ENCODE data around the gene LRRC32. TPM values are rescaled to one million over a fixed set of nuclear protein-coding genes. Genes with fewer than 3 reads are reported as not detected.

The LRRC32 gene
- total RNA-seq, result 10 to 100 TPM; 11.2 to 12.3 TPM

- ChIA-PET POLR2A (no interaction called here), CTCF (interaction anchor here (0.6 to 1.7 kb wide), 5 partner anchors 11 to 462 kb away, joined by 3 to 5 read pairs (median 3); no protein-coding TSS in a partner anchor)
- DNase-seq, result peak; percentile 35
- Mint-ChIP-seq H3K4me1 (ENCODE audit: low read depth) (peaks cover 28% of the 10 kb centered on the region), H3K27me3 (peaks cover 22% of the 10 kb centered on the region), H3K9me3 (no peaks in the 10 kb centered on the region), H3K27ac (no peak within 1 kb of the TSS), H3K4me3 (peak within 1 kb of the TSS; percentile 65), H3K36me3 (no peaks in the 10 kb centered on the region)
- intact Hi-C loops (cut with micrococcal nuclease), result loop anchor here (5.0 kb wide), 2 partner anchors 118 to 228 kb away; no protein-coding TSS in a partner anchor
These were observed at the start of gene LRRC32 for GRCh38 chr11:76670485-76671236. Gene LRRC32 (minus strand): TSS chr11:76670747. CDS start chr11:76665954, 4,793 bp downstream.

- Mint-ChIP-seq H3K4me3 (no peak overlapping the region), H3K27me3 (peaks cover 9% of the 10 kb centered on the region), H3K9me3 (no peaks in the 10 kb centered on the region), H3K36me3 (no peaks in the 10 kb centered on the region), H3K27ac (no peak overlapping the region), H3K4me1 (ENCODE audit: low read depth) (peaks cover 9% of the 10 kb centered on the region)
- POLR2A ChIA-PET, result no interaction called here
- CTCF ChIA-PET, result interaction anchor here (0.8 to 6.0 kb wide), 2 partner anchors 13 to 83 kb away, joined by 3 to 80 read pairs; no protein-coding TSS in a partner anchor
- no peak for DNase-seq
- intact Hi-C loops (cut with micrococcal nuclease), result loop anchor here (10.0 kb wide), 1 partner anchor 325 kb away; no protein-coding TSS in a partner anchor
These were observed 49.1 kb upstream of the LRRC32 start for GRCh38 chr11:76719686-76720085.

- Mint-ChIP-seq H3K9me3 (no peaks in the 10 kb centered on the region), H3K27me3 (peaks cover 8% of the 10 kb centered on the region), H3K4me1 (ENCODE audit: low read depth) (peaks cover 9% of the 10 kb centered on the region), H3K36me3 (no peaks in the 10 kb centered on the region), H3K27ac (no peak overlapping the region), H3K4me3 (no peak overlapping the region)
- CTCF ChIA-PET, result no interaction called here
- intact Hi-C loops (cut with micrococcal nuclease), result no loop called here
- POLR2A ChIA-PET, result no interaction called here
- DNase-seq, result no peak
These were observed 48.7 kb upstream of the LRRC32 start for GRCh38 chr11:76719281-76719680.

DNA sequence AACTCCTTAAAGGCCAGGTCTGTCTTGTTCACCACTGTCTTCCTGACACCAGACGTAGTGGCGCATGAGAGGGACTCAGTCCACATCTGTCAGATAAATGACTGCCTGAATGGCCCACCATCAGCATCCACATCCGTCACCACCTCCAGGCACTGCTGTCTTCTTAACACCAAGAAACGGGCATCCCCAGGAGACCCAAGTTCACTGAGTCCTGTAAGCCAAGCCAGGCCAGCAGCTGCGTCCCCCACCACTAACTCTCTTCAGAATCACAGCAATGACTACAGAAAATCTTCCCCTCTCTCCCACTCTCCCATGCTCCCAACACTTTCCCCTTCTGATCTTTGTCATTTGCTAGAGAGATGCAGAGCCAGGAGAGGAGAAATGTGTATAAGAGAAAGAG, 47.3 kb upstream of the LRRC32 start:
- ChIA-PET CTCF (interaction anchor here (0.5 to 1.8 kb wide), 3 partner anchors 17 to 202 kb away, joined by 3 to 4 read pairs (median 4); no protein-coding TSS in a partner anchor), POLR2A (no interaction called here)

GRCh38 chr11:76717369-76717768, 46.8 kb upstream of the LRRC32 start:
- ChIA-PET CTCF (interaction anchor here (0.8 to 1.8 kb wide), 3 partner anchors 18 to 203 kb away, joined by 3 to 4 read pairs (median 4); no protein-coding TSS in a partner anchor), POLR2A (no interaction called here)
- Mint-ChIP-seq H3K9me3 (no peaks in the 10 kb centered on the region), H3K4me1 (ENCODE audit: low read depth) (peaks cover 5% of the 10 kb centered on the region), H3K4me3 (no peak overlapping the region), H3K36me3 (no peaks in the 10 kb centered on the region), H3K27me3 (peaks cover 4% of the 10 kb centered on the region), H3K27ac (no peak overlapping the region)
- no peak for DNase-seq
- intact Hi-C loops (cut with micrococcal nuclease), result no loop called here

More for the DNA sequence above, 47.3 kb upstream of the LRRC32 start:
- intact Hi-C loops (cut with micrococcal nuclease), result no loop called here
- Mint-ChIP-seq H3K36me3 (no peaks in the 10 kb centered on the region), H3K4me3 (no peak overlapping the region), H3K9me3 (no peaks in the 10 kb centered on the region), H3K27me3 (peaks cover 6% of the 10 kb centered on the region), H3K27ac (no peak overlapping the region), H3K4me1 (ENCODE audit: low read depth) (peaks cover 6% of the 10 kb centered on the region)
- DNase-seq, result no peak

GRCh38 chr11:76716268-76716667, 45.7 kb upstream of the LRRC32 start:
- CTCF ChIA-PET, result interaction anchor here (1.1 kb wide), 1 partner anchor 82 kb away, joined by 4 read pairs; no protein-coding TSS in a partner anchor
- Mint-ChIP-seq H3K4me3 (no peak overlapping the region), H3K4me1 (ENCODE audit: low read depth) (no peaks in the 10 kb centered on the region), H3K27me3 (no peaks in the 10 kb centered on the region), H3K9me3 (no peaks in the 10 kb centered on the region), H3K36me3 (no peaks in the 10 kb centered on the region), H3K27ac (no peak overlapping the region)
- intact Hi-C loops (cut with micrococcal nuclease), result no loop called here
- POLR2A ChIA-PET, result no interaction called here
- no peak for DNase-seq

DNA sequence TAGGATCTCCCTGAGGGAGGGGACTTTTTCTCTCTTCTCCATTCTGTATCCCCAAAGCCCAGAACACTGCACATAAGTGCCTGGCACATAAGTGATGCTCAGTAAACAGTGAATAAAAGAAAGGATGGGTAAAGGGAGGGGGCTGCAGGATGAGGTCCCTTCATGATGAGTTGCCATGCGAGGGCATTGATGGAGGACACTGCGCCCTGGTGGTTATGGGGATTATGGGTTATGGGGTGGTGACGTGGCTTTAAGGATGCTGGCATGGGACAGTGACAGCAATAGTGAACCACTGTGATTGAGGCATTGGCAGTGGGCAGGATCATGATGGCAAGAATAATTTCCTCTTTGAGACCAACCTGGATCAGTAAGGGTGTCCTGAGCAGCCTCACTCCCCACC, 43.9 kb upstream of the LRRC32 start:
- Mint-ChIP-seq H3K27me3 (no peaks in the 10 kb centered on the region), H3K9me3 (no peaks in the 10 kb centered on the region), H3K27ac (no peak overlapping the region), H3K4me1 (ENCODE audit: low read depth) (no peaks in the 10 kb centered on the region), H3K36me3 (no peaks in the 10 kb centered on the region), H3K4me3 (no peak overlapping the region)
- intact Hi-C loops (cut with micrococcal nuclease), result no loop called here
- POLR2A ChIA-PET, result no interaction called here
- no peak for DNase-seq
- CTCF ChIA-PET, result interaction anchor here (1.0 kb wide), 1 partner anchor 84 kb away, joined by 6 read pairs; no protein-coding TSS in a partner anchor

DNA sequence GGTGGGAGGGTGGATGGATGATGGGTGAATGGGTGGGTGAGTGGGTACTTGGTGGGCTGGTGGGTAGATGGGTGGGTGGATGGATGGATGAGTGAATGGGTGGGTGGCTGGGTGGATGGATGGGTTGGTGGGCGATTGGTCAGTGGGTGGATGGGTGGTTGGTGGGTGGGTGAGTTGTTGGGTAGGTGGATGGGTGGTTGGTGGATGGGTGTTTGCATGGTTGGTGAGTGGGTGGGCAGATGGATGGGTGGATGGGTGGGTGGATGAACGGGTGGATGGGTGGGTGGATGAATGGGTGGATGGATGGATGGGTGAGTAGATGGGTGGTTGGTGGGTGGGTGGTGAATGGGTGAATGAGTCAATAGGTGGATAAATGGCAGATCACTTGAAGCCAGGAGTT, 43.0 kb upstream of the LRRC32 start:
- ChIA-PET POLR2A (no interaction called here), CTCF (interaction anchor here (2.1 kb wide), 1 partner anchor 8 kb away, joined by 7 read pairs; no protein-coding TSS in a partner anchor)
- H3K4me1 Mint-ChIP-seq (ENCODE audit: low read depth), result no peaks in the 10 kb centered on the region
- H3K4me3 Mint-ChIP-seq, result no peak overlapping the region
- intact Hi-C loops (cut with micrococcal nuclease), result no loop called here
- no peaks in the 10 kb centered on the region for H3K27me3 Mint-ChIP-seq
- no peaks in the 10 kb centered on the region for H3K36me3 Mint-ChIP-seq
- H3K9me3 Mint-ChIP-seq, result no peaks in the 10 kb centered on the region
- H3K27ac Mint-ChIP-seq, result no peak overlapping the region
- DNase-seq, result no peak

DNA sequence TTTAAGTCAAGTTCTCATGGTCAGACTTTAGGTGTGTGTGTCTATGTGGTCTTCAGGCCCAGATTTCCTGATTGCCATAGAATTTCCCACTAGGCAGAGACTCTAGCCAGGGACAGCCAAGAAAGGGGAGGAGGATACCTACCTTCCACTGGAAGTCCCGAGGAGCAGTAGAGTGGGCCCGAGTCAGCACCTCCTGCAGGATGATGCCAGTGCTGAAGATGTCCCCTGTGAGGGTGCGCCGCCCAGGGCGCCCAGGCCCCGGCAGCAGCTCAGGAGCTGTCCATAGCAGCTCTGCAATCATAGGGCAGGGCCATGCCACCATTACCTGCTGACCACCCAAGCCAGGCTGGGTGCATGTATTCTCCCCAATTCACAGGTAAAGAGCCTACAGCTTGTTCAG, 41.6 kb upstream of the LRRC32 start:
- ChIA-PET POLR2A (no interaction called here), CTCF (interaction anchor here (2.1 kb wide), 1 partner anchor 10 kb away, joined by 7 read pairs; no protein-coding TSS in a partner anchor)
- no peaks in the 10 kb centered on the region for H3K4me1 Mint-ChIP-seq (ENCODE audit: low read depth)
- no peak for DNase-seq
- peaks cover 5% of the 10 kb centered on the region for H3K27me3 Mint-ChIP-seq
- H3K36me3 Mint-ChIP-seq, result no peaks in the 10 kb centered on the region
- no peak overlapping the region for H3K27ac Mint-ChIP-seq
- no peak overlapping the region for H3K4me3 Mint-ChIP-seq
- intact Hi-C loops (cut with micrococcal nuclease), result no loop called here
- no peaks in the 10 kb centered on the region for H3K9me3 Mint-ChIP-seq

- POLR2A ChIA-PET, result no interaction called here
- peaks cover 4% of the 10 kb centered on the region for H3K9me3 Mint-ChIP-seq
- H3K27ac Mint-ChIP-seq, result no peak overlapping the region
- CTCF ChIA-PET, result no interaction called here
- no peak overlapping the region for H3K4me3 Mint-ChIP-seq
- H3K4me1 Mint-ChIP-seq (ENCODE audit: low read depth), result no peaks in the 10 kb centered on the region
- peaks cover 5% of the 10 kb centered on the region for H3K27me3 Mint-ChIP-seq
- intact Hi-C loops (cut with micrococcal nuclease), result no loop called here
- no peak for DNase-seq
- no peaks in the 10 kb centered on the region for H3K36me3 Mint-ChIP-seq
These were observed 39.2 kb upstream of the LRRC32 start for GRCh38 chr11:76709756-76710155.

DNA sequence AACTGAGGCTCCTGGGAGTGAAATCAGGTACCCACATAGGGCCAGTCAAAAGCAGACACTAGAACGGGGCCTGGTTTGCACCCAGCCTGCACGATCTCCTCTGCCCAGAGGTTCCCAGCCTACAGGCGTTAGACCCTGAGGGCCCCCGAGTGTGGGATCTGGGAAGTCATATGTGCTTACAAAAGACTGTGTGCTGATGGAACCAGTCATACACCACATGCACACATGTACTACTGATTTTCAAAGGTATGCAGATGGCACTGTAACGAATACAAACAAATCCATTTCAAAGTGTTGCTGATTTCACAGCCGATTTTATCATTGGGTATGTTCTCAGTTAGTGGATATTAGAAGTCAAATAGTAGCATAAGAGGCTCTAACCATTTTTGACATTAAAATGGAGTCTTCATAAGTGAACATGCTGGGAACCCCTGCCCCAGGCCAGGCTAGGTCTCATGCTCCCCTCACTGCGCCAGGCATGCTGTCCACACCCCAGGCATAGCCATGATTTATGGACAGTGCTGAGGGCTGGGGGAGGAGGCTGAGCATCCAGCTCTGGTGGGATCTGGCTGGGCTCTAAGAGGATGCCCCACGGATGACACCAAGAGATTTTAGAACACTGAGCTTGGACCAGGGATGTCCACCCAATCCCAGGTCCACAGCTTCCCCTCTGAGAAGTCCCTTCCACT, 38.6 kb upstream of the LRRC32 start:
- CTCF ChIA-PET, result no interaction called here
- H3K9me3 Mint-ChIP-seq, result peaks cover 6% of the 10 kb centered on the region
- H3K27ac Mint-ChIP-seq, result no peak overlapping the region

GRCh38 chr11:76707293-76707825, 36.8 kb upstream of the LRRC32 start:
- Mint-ChIP-seq H3K4me1 (ENCODE audit: low read depth) (no peaks in the 10 kb centered on the region), H3K9me3 (peaks cover 6% of the 10 kb centered on the region), H3K36me3 (no peaks in the 10 kb centered on the region), H3K27me3 (peaks cover 8% of the 10 kb centered on the region), H3K27ac (no peak overlapping the region), H3K4me3 (no peak overlapping the region)
- ChIA-PET CTCF (interaction anchor here (1.3 to 1.4 kb wide), 2 partner anchors 9 to 15 kb away, joined by 3 to 5 read pairs; no protein-coding TSS in a partner anchor), POLR2A (no interaction called here)
- intact Hi-C loops (cut with micrococcal nuclease), result no loop called here
- DNase-seq, result no peak

More for the DNA sequence above, 38.6 kb upstream of the LRRC32 start:
- POLR2A ChIA-PET, result no interaction called here
- intact Hi-C loops (cut with micrococcal nuclease), result no loop called here
- Mint-ChIP-seq H3K36me3 (no peaks in the 10 kb centered on the region), H3K27me3 (peaks cover 5% of the 10 kb centered on the region), H3K4me3 (no peak overlapping the region), H3K4me1 (ENCODE audit: low read depth) (no peaks in the 10 kb centered on the region)
- DNase-seq, result no peak

Data from activated CD4-positive, alpha-beta memory T cell treated with anti-CD3 and anti-CD28 coated beads for 36 hours (primary cell).